GM12878 (cell line): Measurements from ENCODE around the gene SSBP2. TPM values are rescaled to one million over a fixed set of nuclear protein-coding genes. Genes with fewer than 3 reads are reported as not detected.

Experiments
- ATAC-seq: fragments of 200-7000 bp; cut with Tn5 transposase; 3 replicates; pipeline ENCODE4 v1.9.1; 2020; ENCODE audit warnings: mild to moderate bottlenecking, moderate library complexity
- BruUV-seq: library from RNA; stranded (reverse); fragments of 400-500 nt; replicated peaks from 2 replicates; lab custom pipeline; 2021; lab: Mats Ljungman, UMichigan
- CTCF ChIA-PET: fragments of 300-600 bp; sonication (Branson Sonifier 250); formaldehyde crosslinking; extraction: SDS; loops from one replicate; lab custom pipeline; 2021; ENCODE audit warnings: inconsistent platforms; lab: Yijun Ruan, JAX
- POLR2A ChIA-PET: fragments of 350-600 bp; formaldehyde crosslinking; extraction: SDS; loops from one replicate; lab custom pipeline; 2021; ENCODE audit warnings: inconsistent platforms; lab: Charles Lee
- RAD21 ChIA-PET: fragments of 300-600 bp; sonication (Branson Sonifier 250); formaldehyde crosslinking; loops from one replicate; lab custom pipeline; 2023; ENCODE audit warnings: antibody characterized with exemption; ENCODE audit not compliant: unreplicated experiment; lab: Charles Lee
- SMC1A ChIA-PET: fragments of 300-600 bp; sonication (Branson Sonifier 250); formaldehyde crosslinking; loops from one replicate; lab custom pipeline; 2023; ENCODE audit not compliant: unreplicated experiment, uncharacterized antibody; lab: Charles Lee
- DNase-seq: peaks from one replicate; pipeline ENCODE4 v3.0.0-alpha.2; 2011; ENCODE audit warnings: low read depth, low spot score
- FAIRE-seq: peaks from 3 replicates; lab custom pipeline; 2011; peaks lifted over from hg19 to GRCh38; lab: Jason Lieb, UNC
- H2AFZ ChIP-seq: 2 replicates; pipeline ENCODE4 v1.6.0; 2011; ENCODE audit warnings: low read depth, low read length, control low read depth; ENCODE audit not compliant: control insufficient read depth
- H3K27ac ChIP-seq: 2 replicates; pipeline ENCODE4 v1.5.1; 2011; ENCODE audit warnings: control low read depth; ENCODE audit not compliant: control insufficient read depth, insufficient read depth
- H3K27me3 ChIP-seq, 2 experiments: replicated peaks in 1 of 2; 2 replicates each; pipeline versions ENCODE4 v1.6.0 to v1.6.1; 2011; ENCODE audit warnings: low read length in 1 of 2; ENCODE audit not compliant: control insufficient read depth in 2 of 2, insufficient read depth in 2 of 2
- H3K36me3 ChIP-seq, 2 experiments: 2 replicates each; pipeline ENCODE4 v1.5.1; 2011; ENCODE audit warnings: low read length in 1 of 2; ENCODE audit not compliant: control insufficient read depth in 2 of 2, insufficient read depth in 2 of 2
- H3K4me1 ChIP-seq: 2 replicates; pipeline ENCODE4 v1.6.1; 2011; ENCODE audit warnings: mild to moderate bottlenecking, low read length, moderate library complexity, mixed read lengths; ENCODE audit not compliant: control insufficient read depth, insufficient read depth
- H3K4me2 ChIP-seq: 2 replicates; pipeline ENCODE4 v1.6.0; 2011; ENCODE audit warnings: control low read depth; ENCODE audit not compliant: control insufficient read depth, insufficient read depth
- H3K4me3 ChIP-seq: fragments of 200-600 bp; sonication (generic); 2 replicates; pipeline ENCODE4 v1.5.1; 2016
- H3K79me2 ChIP-seq: 2 replicates; pipeline ENCODE4 v1.6.0; 2011; ENCODE audit warnings: low read length; ENCODE audit not compliant: control insufficient read depth, insufficient read depth
- H3K9ac ChIP-seq: 2 replicates; pipeline ENCODE4 v1.8.0; 2011; ENCODE audit warnings: low read length, control low read depth, mixed read lengths; ENCODE audit not compliant: control insufficient read depth, insufficient read depth
- H3K9me3 ChIP-seq: replicated peaks from 3 replicates; pipeline ENCODE4 v1.5.1; 2011; ENCODE audit warnings: mild to moderate bottlenecking, low read length; ENCODE audit not compliant: control insufficient read depth, insufficient read depth
- H4K20me1 ChIP-seq: 2 replicates; pipeline ENCODE4 v1.6.0; 2011; ENCODE audit not compliant: control insufficient read depth, insufficient read depth
- ASH2L ChIP-seq: fragments of 300-600, 200-600 bp; sonication (generic); IDR thresholded peaks from 2 replicates; pipeline ENCODE4 v1.6.1; 2017; ENCODE audit warnings: low read depth, mild to moderate bottlenecking, borderline replicate concordance
- BCL3 ChIP-seq: IDR thresholded peaks from 2 replicates; pipeline ENCODE4 v1.6.1; 2011; ENCODE audit warnings: borderline replicate concordance, low read depth, mild to moderate bottlenecking, moderate library complexity, low read length; ENCODE audit not compliant: insufficient read depth, poor library complexity, severe bottlenecking
- CBX3 ChIP-seq: fragments of 200-600 bp; sonication (generic); IDR thresholded peaks from 2 replicates; pipeline ENCODE4 v1.6.1; 2016; ENCODE audit warnings: low read depth, borderline replicate concordance
- GATAD2B ChIP-seq: fragments of 450-650 bp; conservative IDR thresholded peaks from 2 replicates; pipeline ENCODE4 v1.6.1; 2017; ENCODE audit warnings: low read depth, mild to moderate bottlenecking, moderate library complexity
- MXI1 ChIP-seq: fragments of 150-350 bp; IDR thresholded peaks from 2 replicates; pipeline ENCODE4 v1.6.1; 2011; ENCODE audit warnings: low read depth, mild to moderate bottlenecking, inconsistent platforms, low read length, improper control_type of control experiment
- MYB ChIP-seq: fragments of 150-350 bp; IDR thresholded peaks from 2 replicates; pipeline ENCODE4 v1.6.1; 2014; ENCODE audit warnings: mild to moderate bottlenecking, low read depth, low read length, borderline replicate concordance
- PAX5 ChIP-seq: IDR thresholded peaks from 2 replicates; pipeline ENCODE4 v1.6.1; 2011; ENCODE audit warnings: low read depth, low read length, borderline replicate concordance
- RCOR1 ChIP-seq: conservative IDR thresholded peaks from 2 replicates; pipeline ENCODE4 v1.6.1; 2012; ENCODE audit warnings: low read depth, low read length, improper control_type of control experiment
- USF1 ChIP-seq: IDR thresholded peaks from 2 replicates; pipeline ENCODE4 v1.6.1; 2011; ENCODE audit warnings: borderline replicate concordance, low read depth, mild to moderate bottlenecking, moderate library complexity, mixed read lengths, low read length; ENCODE audit not compliant: insufficient read depth; ENCODE audit errors: extremely low read length
- WGBS: methylation state at CpG from one replicate; pipeline ENCODE4 v1.1.6; 2016; ENCODE audit warnings: low lambda C conversion rate; ENCODE audit not compliant: insufficient replicate concordance, insufficient coverage; ENCODE audit errors: missing lambda C conversion rate; 5-methylcytosine and 5-hydroxymethylcytosine counted together
- in situ Hi-C: fragments of 300-500 bp; cut with MboI; formaldehyde crosslinking; loops from 9 replicates; pipeline ENCODE4 v1.14.3; 2018; ENCODE audit warnings: mixed read lengths
- intact Hi-C: fragments of 100-400 bp; cut with micrococcal nuclease; formaldehyde crosslinking; loops from one replicate; pipeline ENCODE4 v1.14.2; 2022; ENCODE audit not compliant: unreplicated experiment
- polyA plus RNA-seq, 11 experiments: library from polyadenylated mRNA; depleted of rRNA in 4 of 11; unstranded in 6 of 11; stranded (reverse) in 5 of 11; fragments of >200 nt; fragmentation: Nextera tagmentation in 4 of 11; fragmentation: Illumina TruSeq in 1 of 11; extraction: Ambion mirVana in 4 of 11; extraction: Trizol in 1 of 11; gene quantifications; 1 replicate in 1 of 11; 2 replicates in 10 of 11; pipeline versions ENCODE4 v1.2.1 to v1.2.3, GENCODE V29; 2011 to 2016; ENCODE audit warnings: inconsistent platforms in 2 of 11, missing spikeins in 2 of 11, low read depth in 1 of 11
- total RNA-seq, 4 experiments: library from RNA; depleted of rRNA in 3 of 4; stranded (reverse); fragments of >200 nt in 3 of 4; fragmentation: Illumina TruSeq in 1 of 4; extraction: Trizol in 1 of 4; gene quantifications; 2 replicates each; pipeline versions ENCODE4 v1.2.1 to v1.2.3, GENCODE V29; 2013 to 2021

Gene SSBP2
- total and polyA plus RNA-seq, 10 of the 15 experiments (the other 5 are each of a cell fraction or from before 2014, with no cell fraction given), result 52.2 to 132 (median 110) TPM

- ChIA-PET POLR2A (no interaction called here), RAD21 (no interaction called here), CTCF (interaction anchor here (0.6 kb wide), 1 partner anchor 1332 kb away, joined by 3 read pairs; no protein-coding TSS in a partner anchor), SMC1A (no interaction called here)
- WGBS, result 42% methylated on average over 2 of the region's 2 CpGs
- DNase-seq (no peak), ATAC-seq (no peak), FAIRE-seq (no peak)
- Histone ChIP-seq H3K9ac (no peak overlapping the region), H3K36me3 (no peaks in the 10 kb centered on the region), H3K27ac (no peak overlapping the region), H3K27me3 (no peaks in the 10 kb centered on the region), H3K4me2 (no peak overlapping the region), H2AFZ (no peak overlapping the region), H3K4me1 (no peaks in the 10 kb centered on the region), H3K9me3 (no peaks in the 10 kb centered on the region), H3K4me3 (no peak overlapping the region), H4K20me1 (no peaks in the 10 kb centered on the region), H3K79me2 (no peaks in the 10 kb centered on the region)
- BruUV-seq, result no TSS peak
- TF ChIP-seq MYB (no peak), MXI1 (no peak), CBX3 (no peak), RCOR1 (no peak), BCL3 (no peak), PAX5 (no peak), USF1 (no peak), ASH2L (no peak), GATAD2B (no peak)
- intact Hi-C loops (no loop called here), in situ Hi-C loops (no loop called here)
Measured at GRCh38 chr5:81383867-81384266, 367.0 kb downstream of the SSBP2 start.
